SKM-1 (cell line): ENCODE measurements around the gene MYD88.
"Not testable (repeated sequence)": the region's sequence is repeated elsewhere in the genome, so short reads cannot be mapped to it uniquely, and the experiment has no call there.

Source experiments
- DNase-seq: peaks from one replicate; lab custom pipeline; 2025; ENCODE audit not compliant: unreplicated experiment; lab: John Stamatoyannopoulos, UW

Gene MYD88

DNA sequence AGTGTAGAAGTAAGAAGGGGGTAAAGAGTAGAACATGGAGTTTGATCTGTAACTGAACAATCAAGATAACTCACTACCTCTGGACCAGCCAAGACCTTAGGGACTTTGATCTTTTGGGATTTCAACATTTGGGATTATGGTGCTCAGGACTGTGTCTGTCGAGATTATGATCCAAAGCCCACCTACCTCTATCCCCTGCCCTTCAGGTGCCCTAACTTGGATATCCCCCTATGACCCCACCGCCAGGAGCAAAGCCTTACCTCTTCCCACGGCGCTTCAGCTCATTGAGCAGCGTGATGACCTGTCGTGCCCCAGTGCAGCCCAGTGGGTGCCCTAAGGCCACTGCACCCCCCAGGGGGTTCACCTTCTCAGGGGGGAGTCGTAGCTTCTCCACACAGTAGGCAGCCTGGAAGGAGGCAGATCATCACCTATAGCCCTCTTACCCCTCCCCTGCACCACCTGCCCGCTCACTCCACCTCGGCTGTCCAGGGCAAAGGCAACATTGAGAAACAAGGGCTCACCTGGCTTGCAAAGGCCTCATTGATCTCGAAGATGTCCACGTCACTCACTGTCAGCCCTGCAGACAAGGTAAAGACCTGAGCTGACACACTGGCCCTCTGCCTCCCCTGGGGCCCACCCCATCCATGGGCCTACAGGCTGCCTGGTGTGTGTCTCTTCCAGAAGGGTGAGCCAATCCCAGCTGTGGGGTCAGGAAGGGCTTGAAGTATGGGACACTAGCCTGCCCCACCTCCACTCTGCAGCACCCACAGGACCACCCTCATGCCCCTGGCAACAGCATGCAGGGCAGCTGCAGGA is 12.9 kb upstream of the MYD88 start:
- no peak for DNase-seq

DNA sequence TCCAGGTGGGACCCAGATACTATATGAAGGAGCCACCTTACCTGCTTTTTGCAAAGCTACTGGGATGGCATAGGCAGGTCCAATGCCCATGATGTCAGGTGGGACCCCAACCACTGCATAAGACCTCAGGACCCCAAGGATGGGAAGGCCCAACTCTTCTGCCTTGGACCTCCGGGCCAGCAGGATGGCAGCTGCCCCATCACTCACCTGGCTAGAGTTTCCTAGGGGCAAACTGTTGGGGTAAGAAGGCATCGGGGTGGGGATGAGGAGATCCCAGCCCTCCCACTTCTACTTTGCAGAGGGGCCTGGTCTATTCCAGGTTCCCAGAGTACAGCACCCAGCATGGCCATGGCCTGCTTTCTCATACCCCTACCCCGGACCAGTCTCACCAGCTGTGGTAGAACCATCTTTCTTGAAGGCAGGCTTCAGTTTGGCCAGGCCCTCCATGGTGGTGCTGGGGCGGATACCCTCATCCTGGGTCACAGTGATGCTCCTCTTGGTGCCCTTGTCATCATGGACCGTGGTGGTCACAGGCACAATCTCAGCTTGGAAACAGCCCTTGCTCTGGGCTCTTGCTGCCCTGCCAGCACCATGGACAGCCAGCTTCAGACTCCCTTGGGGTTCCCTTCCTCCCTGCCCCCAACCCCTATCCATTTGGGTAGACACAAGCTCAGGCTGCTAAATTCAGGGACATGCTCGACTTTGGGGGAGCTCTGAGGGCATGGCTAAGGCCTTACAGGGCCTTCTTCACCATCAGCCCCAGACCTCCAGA is 12.2 kb upstream of the MYD88 start:
- DNase-seq: no peak

GRCh38 chr3:38127611-38128302 is 10.7 kb upstream of the MYD88 start:
- DNase-seq: no peak

DNA sequence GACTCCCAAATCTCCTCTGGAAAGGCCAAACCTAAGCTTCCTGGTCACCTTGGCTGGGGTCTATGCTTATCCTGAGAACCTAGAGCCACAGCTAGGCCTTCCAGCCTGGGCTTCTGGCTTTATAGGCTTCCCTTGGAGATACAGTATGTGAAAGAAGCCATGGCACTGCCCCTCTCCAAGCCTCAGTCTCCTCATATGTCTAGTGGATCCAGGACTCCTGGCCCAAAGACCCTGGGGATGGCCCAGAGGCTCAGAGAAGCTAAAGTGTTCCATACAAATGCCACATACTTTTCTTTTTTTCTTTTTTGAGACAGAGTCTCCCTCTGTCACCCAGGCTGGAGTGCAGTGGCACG is 10.2 kb upstream of the MYD88 start:
- no peak for DNase-seq

GRCh38 chr3:38129058-38129457 is 9.4 kb upstream of the MYD88 start:
- no peak for DNase-seq

DNA sequence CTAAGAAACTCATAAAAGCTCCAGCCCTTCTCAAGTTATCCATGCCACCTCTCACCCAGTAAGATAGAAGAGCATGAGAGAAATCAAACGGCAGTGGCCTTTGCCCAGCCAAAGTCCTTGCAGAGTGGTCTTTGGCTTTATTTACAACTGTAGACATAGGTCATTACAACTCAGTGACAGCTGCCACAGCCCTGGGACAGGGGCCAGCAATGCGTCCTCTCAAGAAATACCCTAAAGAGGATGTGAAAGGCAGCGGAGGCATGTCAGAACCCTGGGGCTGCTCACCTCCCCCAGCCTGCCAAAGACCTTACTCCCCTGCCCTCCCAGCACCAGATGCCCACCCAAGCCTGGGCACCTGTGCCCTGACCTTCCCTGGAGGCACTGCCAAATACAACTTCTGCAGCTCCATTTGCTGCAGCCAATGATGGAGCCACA is 7.8 kb upstream of the MYD88 start:
- DNase-seq: no peak

DNA sequence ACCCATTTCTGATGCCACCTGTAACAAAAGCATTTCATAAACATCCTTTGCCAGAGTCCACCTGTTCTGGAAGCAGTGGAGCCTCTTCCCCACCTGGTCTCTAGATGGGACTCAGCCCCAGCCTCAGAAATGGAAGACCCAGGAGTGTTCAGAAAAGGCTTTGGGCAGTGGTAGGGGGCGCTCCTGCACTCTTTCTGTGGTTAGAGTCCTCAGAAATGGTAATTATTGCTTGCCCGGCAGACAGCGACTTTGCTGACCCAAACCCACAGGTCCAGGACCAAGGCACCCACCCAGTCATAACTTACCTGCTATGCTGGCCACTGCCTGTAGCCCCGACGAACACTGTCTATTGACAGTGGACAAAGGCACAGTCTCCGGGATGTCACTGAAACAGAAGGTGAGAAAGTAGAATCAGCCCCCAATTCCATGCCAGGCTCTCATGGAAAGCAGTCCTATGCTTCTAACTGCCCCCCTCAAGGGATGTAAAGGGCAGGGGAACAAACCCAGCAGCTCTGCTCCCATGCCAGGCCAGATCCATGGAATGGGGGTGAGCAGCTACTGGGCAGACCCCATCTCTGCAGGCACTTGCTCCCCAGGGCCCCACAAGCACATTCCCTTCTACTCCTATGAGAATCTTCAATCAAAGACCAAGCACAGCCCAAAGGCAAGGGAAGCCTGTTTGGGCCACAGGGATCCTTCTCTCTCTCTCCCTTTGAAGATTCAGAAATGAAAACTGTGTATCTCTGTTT is 6.7 kb upstream of the MYD88 start:
- peak; percentile 48 for DNase-seq

GRCh38 chr3:38133209-38133556 is 5.3 kb upstream of the MYD88 start:
- no peak for DNase-seq

- DNase-seq: no peak
Observed at GRCh38 chr3:38133557-38134405, 4.7 kb upstream of the MYD88 start.

DNA sequence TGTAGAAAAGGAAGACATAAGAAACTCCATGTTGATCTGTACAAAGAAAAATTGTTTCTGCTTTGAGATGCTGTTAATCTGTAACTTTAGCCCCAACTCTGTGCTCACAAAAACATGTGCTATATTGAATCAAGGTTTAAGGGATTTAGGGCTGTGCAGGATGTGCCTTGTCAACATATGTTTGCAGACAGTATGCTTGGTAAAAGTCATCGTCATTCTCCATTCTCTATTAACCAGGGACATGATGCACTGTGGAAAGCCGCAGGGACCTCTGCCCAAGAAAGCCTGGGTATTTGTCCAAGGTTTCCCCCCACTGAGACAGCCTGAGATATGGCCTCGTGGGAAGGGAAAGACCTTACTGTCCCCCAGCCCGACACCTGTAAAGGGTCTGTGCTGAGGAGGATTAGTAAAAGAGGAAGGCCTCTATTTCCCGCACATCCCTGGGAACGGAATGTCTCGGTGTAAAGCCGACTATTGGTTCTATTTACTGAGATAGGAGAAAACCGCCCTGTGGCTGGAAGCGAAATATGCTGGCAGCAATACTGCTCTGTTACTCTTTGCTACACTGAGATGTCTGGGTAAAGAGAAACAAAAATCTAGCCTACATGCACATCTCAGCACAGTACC is 3.8 kb upstream of the MYD88 start:
- not testable (repeated sequence) for DNase-seq

DNA sequence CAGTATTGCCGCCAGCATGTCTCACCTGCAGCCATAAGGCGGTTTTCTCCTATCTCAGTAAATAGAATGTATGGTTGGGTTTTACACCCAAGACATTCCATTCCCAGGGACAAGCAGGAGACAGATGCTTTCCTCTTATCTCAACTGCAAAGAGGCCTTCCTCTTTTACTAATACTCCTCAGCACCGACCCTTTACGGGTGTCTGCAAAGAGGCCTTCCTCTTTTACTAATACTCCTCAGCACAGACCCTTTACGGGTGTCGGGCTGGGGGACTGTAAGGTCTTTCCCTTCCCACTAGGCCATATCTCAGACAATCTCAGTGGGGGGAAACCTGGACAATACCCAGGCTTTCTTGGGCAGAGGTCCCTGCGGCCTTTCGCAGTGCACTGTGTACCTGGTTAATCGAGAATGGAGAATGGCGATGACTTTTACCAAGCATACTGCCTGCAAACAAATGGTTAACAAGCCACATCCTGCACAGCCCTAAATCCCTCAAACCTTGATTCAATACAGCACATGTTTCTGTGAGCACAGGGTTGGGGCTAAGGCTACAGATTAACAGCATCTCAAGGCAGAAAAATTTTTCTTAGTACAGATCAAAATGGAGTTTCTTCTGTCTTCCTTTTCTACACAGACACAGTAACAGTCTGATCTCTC is 2.7 kb upstream of the MYD88 start:
- DNase-seq: not testable (repeated sequence)

GRCh38 chr3:38136393-38136776 is 2.1 kb upstream of the MYD88 start:
- no peak for DNase-seq

DNA sequence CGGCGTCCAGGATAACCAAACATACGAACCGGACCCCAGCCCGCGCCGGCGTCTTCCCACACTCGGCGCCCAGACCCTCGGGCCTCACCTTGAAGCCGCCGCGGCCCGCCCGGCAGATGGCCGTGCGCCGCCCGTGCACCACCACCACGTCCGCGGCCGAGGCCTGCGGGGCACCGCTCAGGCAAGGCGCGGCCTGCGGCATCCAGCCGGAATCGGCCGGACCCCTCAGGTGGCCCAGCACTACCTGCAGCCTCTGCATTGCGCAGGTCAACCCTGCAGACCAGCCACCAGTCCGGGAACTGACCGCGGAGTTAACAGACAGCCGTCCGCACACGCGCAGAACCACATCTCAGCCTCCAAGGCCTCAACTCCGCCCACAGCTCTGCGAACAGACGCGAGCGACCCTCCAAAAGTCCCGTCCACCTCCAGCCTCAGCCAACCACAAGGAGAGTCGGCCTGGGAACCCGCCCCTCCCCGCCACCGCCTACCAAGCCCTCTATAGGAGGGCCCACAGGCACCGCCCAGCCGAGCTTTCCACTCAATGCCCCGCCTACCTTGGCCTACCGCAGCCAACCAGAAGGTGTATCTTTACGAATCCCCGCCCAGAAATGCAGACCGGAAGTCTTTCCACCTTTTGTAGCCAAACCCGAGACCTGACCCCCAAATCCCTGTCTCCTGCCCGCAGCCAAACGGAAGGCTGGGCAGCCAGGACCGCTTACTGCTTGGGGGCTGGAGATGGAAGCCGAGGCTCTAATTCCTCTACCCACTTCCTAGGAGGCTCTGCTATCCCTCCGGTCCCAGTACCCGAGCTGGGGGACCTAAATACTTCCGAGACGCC is 1.5 kb upstream of the MYD88 start, which contains the start of gene ACAA1:
ACAA1 (minus strand) TSS at position 351 of the 838 bp plus-strand sequence; CDS start at position 259, 92 bp downstream.
- peak; percentile 97 for DNase-seq

GRCh38 chr3:38137615-38138348 is 679 bp upstream of the MYD88 start:
- DNase-seq: no peak

- no peak for DNase-seq
Observed at GRCh38 chr3:38139191-38139590, 730 bp downstream of the MYD88 start.

DNA sequence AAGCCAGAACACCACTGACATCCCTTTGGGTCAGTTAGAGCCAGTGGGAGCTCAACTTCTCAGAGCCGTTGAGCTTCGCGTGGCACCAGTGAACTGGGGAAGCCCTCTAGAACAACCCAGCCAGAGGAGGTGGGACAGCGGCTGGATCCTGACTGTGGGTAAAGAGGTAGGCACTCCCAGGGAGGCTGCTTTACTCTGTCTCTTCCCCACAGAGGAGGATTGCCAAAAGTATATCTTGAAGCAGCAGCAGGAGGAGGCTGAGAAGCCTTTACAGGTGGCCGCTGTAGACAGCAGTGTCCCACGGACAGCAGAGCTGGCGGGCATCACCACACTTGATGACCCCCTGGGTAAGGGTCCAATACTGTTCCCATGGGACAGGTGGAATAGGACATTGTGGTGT is 1.2 kb downstream of the MYD88 start:
- DNase-seq: no peak

DNA sequence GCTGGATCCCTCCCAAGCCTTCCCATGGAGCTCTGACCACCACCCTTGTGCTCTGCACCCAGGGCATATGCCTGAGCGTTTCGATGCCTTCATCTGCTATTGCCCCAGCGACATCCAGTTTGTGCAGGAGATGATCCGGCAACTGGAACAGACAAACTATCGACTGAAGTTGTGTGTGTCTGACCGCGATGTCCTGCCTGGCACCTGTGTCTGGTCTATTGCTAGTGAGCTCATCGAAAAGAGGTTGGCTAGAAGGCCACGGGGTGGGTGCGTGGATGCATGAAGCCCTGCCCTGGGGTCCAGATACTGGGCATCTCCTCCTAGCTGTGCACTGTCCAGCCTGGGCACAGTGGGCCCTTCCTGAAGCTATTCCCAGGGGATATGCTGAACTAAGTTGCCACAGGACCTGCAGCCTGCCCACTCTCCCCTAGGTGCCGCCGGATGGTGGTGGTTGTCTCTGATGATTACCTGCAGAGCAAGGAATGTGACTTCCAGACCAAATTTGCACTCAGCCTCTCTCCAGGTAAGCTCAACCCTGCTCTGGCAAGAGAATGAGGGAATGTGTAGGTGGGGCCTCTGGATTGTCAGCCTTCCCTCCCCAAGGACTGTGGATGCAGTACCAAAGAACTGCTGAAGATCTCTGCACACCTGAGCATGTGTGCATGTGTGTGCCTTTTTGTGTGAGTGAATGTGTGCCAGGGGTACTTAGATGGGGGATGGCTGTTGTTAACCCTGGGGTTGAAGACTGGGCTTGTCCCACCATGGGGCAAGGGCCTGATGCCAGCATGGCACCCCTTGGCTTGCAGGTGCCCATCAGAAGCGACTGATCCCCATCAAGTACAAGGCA is 2.1 kb downstream of the MYD88 start:
- DNase-seq: no peak
